Bone marrow (tissue), 2 donors: ENCODE data around the gene NME8.
"Not testable (repeated sequence)": the region's sequence is repeated elsewhere in the genome, so short reads cannot be mapped to it uniquely, and the experiment has no call there.

Experiments used
- DNase-seq, 2 donors: peaks; one replicate each; lab custom pipeline; 2025; lab: John Stamatoyannopoulos, UW

Gene NME8

GRCh38 chr7:37848297-37848696 is at the start of gene NME8:
NME8 (plus strand) TSS chr7:37848597; CDS start chr7:37850267, 1,670 bp downstream.
- no peak for DNase-seq

GRCh38 chr7:37806152-37806551 is 42.2 kb upstream of the NME8 start:
- DNase-seq: no peak

GRCh38 chr7:37812161-37812580 is 36.2 kb upstream of the NME8 start:
- DNase-seq: not testable (repeated sequence)

GRCh38 chr7:37815671-37816371 is 32.6 kb upstream of the NME8 start:
- no peak for DNase-seq

GRCh38 chr7:37816922-37817590 is 31.3 kb upstream of the NME8 start:
- DNase-seq: no peak

DNA sequence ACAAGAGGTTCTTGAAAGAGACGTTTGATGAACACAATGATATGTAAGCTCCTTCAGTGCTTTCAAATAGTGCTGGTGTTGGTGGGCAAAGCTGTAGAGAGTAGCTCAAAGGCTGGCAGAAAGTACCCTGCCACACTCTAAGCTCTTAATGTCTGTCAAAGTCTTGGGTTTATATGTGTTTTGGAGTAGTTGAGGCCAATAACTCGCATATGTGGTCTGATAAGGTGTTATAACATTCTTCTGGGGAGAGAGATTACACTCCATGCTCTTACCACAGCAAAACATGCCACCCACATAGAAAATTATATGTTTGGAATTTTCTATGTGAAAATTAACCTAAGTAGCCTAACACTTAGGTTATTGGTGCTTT is 30.8 kb upstream of the NME8 start:
- no peak for DNase-seq

DNA sequence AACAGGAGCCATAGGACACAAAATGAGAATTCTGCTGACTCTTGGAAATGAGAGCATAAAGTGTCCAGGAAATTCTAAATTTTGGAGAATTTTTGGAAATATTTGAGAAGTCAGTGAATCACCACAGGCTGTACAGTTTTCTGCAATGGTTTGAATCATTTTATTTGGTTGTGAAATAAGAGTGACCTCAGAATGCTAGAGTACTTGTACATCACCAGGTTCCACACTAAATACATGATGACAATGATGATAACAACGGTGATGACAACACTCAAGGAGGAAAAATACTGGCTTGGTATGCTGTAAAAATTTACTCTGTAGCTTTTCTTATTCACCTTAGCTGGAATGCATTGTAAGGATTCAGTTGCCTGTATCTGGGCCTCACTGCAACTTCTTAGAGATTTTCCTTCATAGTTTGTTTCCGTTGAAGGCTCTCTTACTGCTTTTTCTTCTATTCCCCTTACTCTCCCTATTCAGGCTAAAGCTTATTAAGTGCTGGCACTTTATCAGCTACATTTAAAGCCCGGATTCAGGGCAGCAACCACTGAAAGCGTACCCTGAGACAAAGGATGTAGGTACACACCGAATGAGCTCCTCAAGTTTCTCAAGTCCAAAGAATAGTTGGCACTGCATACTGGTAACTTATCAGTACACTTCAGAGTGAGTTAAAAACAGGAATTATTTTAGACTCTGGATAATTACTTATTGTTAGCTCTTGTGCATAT is 30.2 kb upstream of the NME8 start:
- DNase-seq: no peak

DNA sequence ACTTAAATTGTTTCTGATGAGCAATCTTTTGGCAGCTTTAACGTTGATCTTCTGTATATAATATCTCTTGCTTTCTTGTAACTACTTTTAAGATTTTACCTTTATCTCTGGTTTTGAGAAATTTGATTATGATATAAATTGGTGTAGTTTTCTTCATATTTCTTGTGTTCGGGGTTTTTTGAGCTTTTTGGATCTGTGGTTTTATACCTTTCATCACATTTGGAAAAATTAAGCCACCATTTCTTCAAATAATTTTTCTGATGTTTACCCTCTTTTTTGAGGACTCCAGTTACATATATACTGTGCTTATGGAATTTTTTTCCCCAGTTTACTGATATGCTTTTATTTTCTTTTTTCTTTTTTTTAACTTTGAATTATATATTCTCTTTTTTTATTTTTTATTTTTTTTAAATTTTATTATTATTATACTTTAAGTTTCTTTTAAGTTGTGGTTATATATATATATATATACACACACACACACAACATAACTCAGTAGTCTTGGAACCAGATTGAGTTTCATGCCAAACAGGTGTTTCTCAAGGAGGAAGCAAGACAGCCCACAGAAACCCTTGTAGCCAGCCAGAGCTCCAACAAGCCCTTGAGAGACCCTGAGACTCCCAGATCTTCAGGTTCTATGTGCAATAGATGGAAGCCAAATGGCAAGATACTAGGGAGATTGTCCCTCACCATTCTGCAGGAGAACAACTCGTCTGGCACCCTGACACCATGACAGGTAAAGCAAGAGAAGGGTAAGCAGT is 27.5 kb upstream of the NME8 start:
- DNase-seq: no peak

DNA sequence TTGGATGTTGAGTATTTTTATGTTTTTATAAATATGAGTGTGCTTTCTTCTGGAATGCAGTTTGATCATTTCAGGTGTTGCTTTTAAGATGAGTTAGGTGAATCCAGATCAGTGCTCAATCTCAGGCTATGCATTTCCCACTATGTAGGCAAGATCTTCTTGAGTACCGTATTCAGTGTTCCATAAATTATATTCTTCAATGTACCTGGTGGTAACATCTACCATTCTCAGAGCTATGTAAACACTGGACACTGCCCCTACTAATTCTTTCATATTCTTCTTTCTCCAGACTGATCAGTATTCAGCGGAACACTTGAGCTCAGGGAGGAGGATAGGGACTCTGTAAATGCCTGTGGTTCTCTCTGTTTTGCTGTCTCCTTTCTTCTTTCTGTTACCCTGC is 25.5 kb upstream of the NME8 start:
- DNase-seq: no peak

GRCh38 chr7:37823557-37823956 is 24.8 kb upstream of the NME8 start:
- no peak for DNase-seq

- peak in 1 of 2 donors; percentile 17 for DNase-seq
Observed at GRCh38 chr7:37825038-37825437, 23.4 kb upstream of the NME8 start.

DNA sequence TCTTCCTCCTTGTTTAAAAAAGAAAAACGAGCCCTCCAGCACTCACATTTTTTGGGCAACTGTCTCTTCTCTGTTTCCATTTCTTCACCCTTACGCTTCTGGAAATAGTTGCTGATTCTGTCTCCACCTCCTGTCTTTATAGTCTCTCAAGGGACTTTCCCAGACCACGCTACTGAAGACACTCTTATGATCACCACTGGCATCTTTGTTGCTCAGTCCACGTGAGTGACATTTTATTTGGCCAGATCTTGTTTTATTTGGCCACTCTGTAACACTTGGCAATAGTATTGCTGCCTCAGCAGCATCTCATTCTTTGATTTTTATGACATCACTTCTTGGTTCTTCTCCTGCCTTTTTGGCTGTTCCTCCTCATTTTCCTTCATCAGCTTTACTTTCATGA is 21.6 kb upstream of the NME8 start:
- DNase-seq: no peak

DNA sequence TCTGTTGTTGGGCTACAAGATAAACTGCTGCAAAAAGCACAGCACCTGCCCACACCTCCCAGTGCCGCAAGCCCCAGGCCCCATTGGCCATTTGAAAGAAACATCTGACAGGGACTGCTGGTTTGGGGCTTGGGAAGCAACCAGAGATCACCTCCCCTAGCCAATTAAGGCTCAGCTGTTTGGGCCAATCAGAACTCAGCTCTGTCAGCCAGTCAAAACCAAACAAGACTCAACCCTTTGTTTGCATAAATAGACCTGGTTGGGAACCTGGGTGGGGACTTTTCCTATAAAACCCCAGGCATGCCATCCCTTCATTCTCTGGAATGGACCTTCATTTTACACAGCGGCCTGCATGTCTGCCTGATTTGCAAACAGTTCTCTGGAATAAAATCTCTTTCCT is 17.2 kb upstream of the NME8 start:
- no peak for DNase-seq

DNA sequence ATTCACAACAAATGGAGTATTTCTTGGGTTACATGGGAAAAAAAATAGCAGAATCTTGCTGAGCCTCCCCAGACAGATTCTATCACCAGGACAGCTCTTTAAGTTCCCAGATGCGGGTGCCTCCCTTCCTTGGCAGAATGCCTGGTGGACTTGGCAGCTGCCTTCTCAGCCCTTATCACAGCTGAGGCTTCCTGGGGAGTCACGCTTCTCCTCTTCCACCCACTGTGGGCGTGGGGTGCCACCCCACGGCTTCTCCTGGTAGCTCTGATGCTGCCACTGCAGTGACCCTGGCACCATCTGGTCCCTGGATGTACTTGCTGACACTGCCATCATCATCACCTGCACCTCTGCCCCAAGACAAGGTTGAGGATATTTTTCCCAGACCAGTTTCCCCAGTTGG is 16.2 kb upstream of the NME8 start:
- DNase-seq: peak; percentile 32 to 91

DNA sequence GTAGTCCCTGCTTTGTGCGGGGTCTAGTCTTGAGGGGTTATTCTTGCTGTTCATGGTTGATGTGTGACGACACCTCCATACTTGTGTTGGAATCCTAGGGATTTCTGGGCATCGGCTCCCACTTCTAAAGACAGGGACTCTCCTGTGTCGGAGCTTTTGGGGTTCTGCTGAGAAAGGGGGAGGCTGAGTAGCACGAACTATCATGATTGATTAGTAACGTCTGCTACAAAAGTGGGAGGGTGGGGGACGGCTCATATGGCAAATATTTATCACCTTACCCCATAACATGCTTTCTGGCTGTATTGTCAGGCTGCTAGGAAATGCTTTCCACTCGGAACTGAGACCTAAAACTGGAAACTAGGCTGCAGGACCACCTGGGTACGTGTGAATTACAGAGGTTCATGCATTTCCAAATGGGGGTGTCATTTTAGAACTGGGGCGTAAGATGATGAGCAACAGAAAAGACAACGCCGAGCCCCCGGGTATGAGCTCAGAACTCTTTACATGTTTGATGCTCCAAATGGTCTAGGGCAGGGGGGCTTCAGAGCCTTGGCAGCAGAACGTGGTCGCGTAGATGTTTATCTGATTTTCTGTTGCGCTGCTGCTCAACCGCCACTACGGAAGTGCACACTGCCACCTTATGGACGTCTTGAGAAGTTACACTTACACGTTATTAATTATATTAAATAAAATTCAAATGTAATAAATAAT is 15.1 kb upstream of the NME8 start:
- DNase-seq: peak; percentile 5 to 50

DNA sequence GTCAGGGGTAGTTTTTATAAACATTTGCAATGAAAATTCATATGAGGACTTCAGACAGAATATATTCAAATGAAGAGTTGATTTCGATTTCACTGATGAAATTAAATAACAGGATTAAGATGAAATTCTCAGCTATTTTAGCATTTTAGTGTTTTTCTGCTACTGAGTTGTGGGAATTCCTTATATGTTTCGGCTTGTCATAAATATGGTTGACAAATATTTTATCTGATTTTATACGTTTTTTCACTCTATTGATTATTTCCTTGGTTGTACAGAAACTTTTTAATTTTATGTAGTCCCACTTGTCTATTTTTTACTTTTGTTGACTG is 14.6 kb upstream of the NME8 start:
- DNase-seq: no peak

- no peak for DNase-seq
Observed at GRCh38 chr7:37853468-37853867, 5.1 kb downstream of the NME8 start.

GRCh38 chr7:37882086-37882485 is 33.7 kb downstream of the NME8 start:
- no peak for DNase-seq

- DNase-seq: no peak
Observed at GRCh38 chr7:37893359-37893758, 45.0 kb downstream of the NME8 start.

GRCh38 chr7:37894671-37895070 is 46.3 kb downstream of the NME8 start:
- no peak for DNase-seq

DNA sequence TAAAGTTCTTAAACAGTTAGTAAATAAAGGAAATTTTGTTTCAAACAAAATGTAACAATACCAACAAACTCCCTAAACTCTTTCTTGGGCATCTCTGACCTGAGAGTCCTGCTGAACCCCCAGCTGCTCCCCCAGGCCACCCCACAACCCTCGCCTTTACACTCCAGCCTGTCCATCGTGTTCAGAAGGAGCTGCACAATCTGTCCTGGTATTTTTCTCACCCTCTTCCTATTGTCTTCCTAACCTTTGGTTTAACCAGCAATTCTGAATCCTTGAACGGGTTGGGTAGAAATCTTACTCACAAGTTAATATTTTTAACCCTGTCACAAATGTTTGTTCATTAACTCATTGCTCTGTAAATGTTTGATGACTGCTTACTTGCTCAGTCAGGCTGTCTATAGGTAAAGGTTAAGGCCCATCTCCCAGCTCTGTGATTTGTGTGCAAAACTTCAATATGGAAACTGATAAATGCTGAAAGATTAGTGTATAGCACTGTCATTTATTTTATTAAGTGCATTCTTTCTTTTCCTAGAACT is 51.4 kb downstream of the NME8 start:
- no peak for DNase-seq
